ENCODE data around the gene TMEM116.

DNA sequence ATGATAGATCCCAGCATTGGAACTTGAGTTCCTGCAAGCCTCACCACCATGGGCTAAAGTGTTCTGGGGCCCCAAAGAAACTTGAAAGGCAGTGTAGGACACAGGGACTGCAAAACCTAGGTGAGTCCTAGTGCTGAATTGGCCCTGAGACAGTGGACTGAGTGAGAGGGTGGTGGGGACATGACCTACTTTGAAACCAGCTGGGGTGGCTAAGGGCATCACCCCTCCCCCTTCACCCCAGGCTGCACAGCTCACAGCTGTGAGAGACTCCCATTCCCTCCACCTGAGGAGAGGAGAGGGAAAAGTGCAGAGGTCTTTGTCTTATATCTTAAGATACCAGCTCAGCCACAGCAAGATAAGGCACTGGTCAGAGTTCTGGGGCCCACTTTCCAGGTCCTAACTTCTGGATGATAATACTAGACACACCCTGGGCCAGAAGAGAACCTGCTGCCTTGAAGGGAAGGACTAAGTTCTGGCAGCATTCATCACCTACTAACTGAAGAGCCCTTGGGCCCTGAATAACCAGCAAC lies 108.5 kb downstream of the TMEM116 start:
- TF ChIP-seq HDAC2 (IDR thresholded peaks at IDR 0.05) (no peak), SIN3A (IDR thresholded peaks at IDR 0.05; ENCODE audit: low read depth, low read length) (no peak), KAT2A (conservative IDR thresholded peaks at IDR 0.05; ENCODE audit: control insufficient read depth, low read depth, low read length) (no peak), SPI1 (IDR thresholded peaks at IDR 0.05; ENCODE audit: borderline replicate concordance, insufficient read depth, low read depth, low read length) (no peak), FOXM1 (IDR thresholded peaks at IDR 0.05; ENCODE audit: low read depth, low read length) (no peak), RAD51 (IDR thresholded peaks at IDR 0.05) (no peak), CTCF (IDR thresholded peaks at IDR 0.05 in 2 of 3, conservative IDR thresholded peaks at IDR 0.05 in 1 of 3; ENCODE audit: control insufficient read depth in 2 of 3, extremely low read depth in 1 of 3, insufficient read depth in 1 of 3, low read depth in 3 of 3, low read length in 3 of 3) (no peak), RFX5 (IDR thresholded peaks at IDR 0.05; ENCODE audit: low read depth, low read length) (no peak), HDGF (IDR thresholded peaks at IDR 0.05) (no peak), POLR2A (IDR thresholded peaks at IDR 0.05; ENCODE audit: low read depth, low read length) (no peak), CREB1 (IDR thresholded peaks at IDR 0.05; ENCODE audit: low read depth) (no peak), RAD21 (IDR thresholded peaks at IDR 0.05; ENCODE audit: insufficient read depth, low read depth, low read length) (no peak)
- TF ChIP-seq, protein P1, sequence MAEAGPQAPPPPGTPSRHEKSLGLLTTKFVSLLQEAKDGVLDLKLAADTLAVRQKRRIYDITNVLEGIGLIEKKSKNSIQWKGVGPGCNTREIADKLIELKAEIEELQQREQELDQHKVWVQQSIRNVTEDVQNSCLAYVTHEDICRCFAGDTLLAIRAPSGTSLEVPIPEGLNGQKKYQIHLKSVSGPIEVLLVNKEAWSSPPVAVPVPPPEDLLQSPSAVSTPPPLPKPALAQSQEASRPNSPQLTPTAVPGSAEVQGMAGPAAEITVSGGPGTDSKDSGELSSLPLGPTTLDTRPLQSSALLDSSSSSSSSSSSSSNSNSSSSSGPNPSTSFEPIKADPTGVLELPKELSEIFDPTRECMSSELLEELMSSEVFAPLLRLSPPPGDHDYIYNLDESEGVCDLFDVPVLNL (IDR thresholded peaks at IDR 0.05; ENCODE audit: low read depth, low read length), result no peak

Measured in GM12878 (cell line).